Neural cell (in vitro differentiated cells): ENCODE results near the gene IL7R. TPM values are rescaled to one million over a fixed set of nuclear protein-coding genes. Genes with fewer than 3 reads are reported as not detected.
"Not testable (repeated sequence)": the region's sequence is repeated elsewhere in the genome, so short reads cannot be mapped to it uniquely, and the experiment has no call there.

Experiments used
- H2AFZ ChIP-seq: fragments of 200-600, 300-800 bp; sonication (generic), shearing (Covaris generic); 2 replicates; pipeline ENCODE4 v1.6.0; 2014; ENCODE audit warnings: low read depth, mild to moderate bottlenecking, antibody characterized with exemption, low read length, moderate library complexity
- H3F3A ChIP-seq: fragments of 200-600 bp; shearing (Covaris generic); 2 replicates; pipeline ENCODE4 v1.6.1; 2016; ENCODE audit warnings: mild to moderate bottlenecking, moderate library complexity, mixed read lengths, antibody characterized with exemption, low read length; ENCODE audit not compliant: insufficient read depth, poor library complexity, severe bottlenecking
- H3K27ac ChIP-seq: fragments of 200-600, 300-800 bp; sonication (generic), shearing (Covaris generic); 2 replicates; pipeline ENCODE4 v1.5.1; 2014; ENCODE audit warnings: mild to moderate bottlenecking, low read length, moderate library complexity
- H3K27me3 ChIP-seq: fragments of 300-800, 200-600 bp; sonication (generic), shearing (Covaris generic); 2 replicates; pipeline ENCODE4 v1.6.0; 2014; ENCODE audit warnings: mild to moderate bottlenecking, low read depth, low read length, moderate library complexity; ENCODE audit not compliant: insufficient read depth
- H3K36me3 ChIP-seq: fragments of 300-800, 200-600 bp; sonication (generic), shearing (Covaris generic); 2 replicates; pipeline ENCODE4 v1.5.1; 2014; ENCODE audit warnings: mild to moderate bottlenecking, antibody characterized with exemption, low read length, moderate library complexity; ENCODE audit not compliant: insufficient read depth
- H3K4me2 ChIP-seq: fragments of 300-800, 200-600 bp; sonication (generic), shearing (Covaris generic); 2 replicates; pipeline ENCODE4 v1.6.0; 2014; ENCODE audit warnings: mild to moderate bottlenecking, low read length
- H3K4me3 ChIP-seq: fragments of 300-800, 200-600 bp; sonication (generic), shearing (Covaris generic); 2 replicates; pipeline ENCODE4 v1.5.1; 2014; ENCODE audit warnings: mild to moderate bottlenecking, low read length, moderate library complexity
- H3K79me2 ChIP-seq: fragments of 200-600 bp; shearing (Covaris generic); replicated peaks from 2 replicates; pipeline ENCODE4 v1.6.0; 2014; ENCODE audit warnings: mild to moderate bottlenecking, low read length, moderate library complexity; ENCODE audit not compliant: insufficient read depth
- H3K9ac ChIP-seq: fragments of 300-800, 200-600 bp; sonication (generic), shearing (Covaris generic); 2 replicates; pipeline ENCODE4 v1.6.1; 2016; ENCODE audit warnings: mild to moderate bottlenecking, low read length, mixed read lengths
- H3K9me2 ChIP-seq: fragments of 200-600 bp; shearing (Covaris generic); 2 replicates; pipeline ENCODE4 v1.6.1; 2016; ENCODE audit warnings: mild to moderate bottlenecking, low read length, mixed read lengths; ENCODE audit not compliant: insufficient read depth
- H3K9me3 ChIP-seq: fragments of 200-600, 300-800 bp; sonication (generic), shearing (Covaris generic); 2 replicates; pipeline ENCODE4 v1.6.1; 2016; ENCODE audit warnings: mild to moderate bottlenecking, mixed run types, low read length, moderate library complexity, mixed read lengths
- H4K20me1 ChIP-seq: fragments of 200-600 bp; shearing (Covaris generic); 2 replicates; pipeline ENCODE4 v1.6.1; 2016; ENCODE audit warnings: mild to moderate bottlenecking, mixed run types; ENCODE audit not compliant: insufficient read depth
- EP300 ChIP-seq: fragments of 450-650 bp; conservative IDR thresholded peaks from 2 replicates; pipeline ENCODE4 v1.6.1; 2014; ENCODE audit warnings: antibody characterized with exemption, mild to moderate bottlenecking, moderate library complexity; ENCODE audit not compliant: poor library complexity, severe bottlenecking
- EZH2 ChIP-seq: fragments of 200-600, 300-800 bp; shearing (Covaris generic), sonication (generic); IDR thresholded peaks from 2 replicates; pipeline ENCODE4 v1.6.1; 2014; ENCODE audit warnings: antibody characterized with exemption, low read length, borderline replicate concordance, mild to moderate bottlenecking; ENCODE audit not compliant: insufficient read depth, poor library complexity, severe bottlenecking
- MXI1 ChIP-seq: fragments of 450-650 bp; conservative IDR thresholded peaks from 2 replicates; pipeline ENCODE4 v1.6.1; 2014; ENCODE audit warnings: antibody characterized with exemption, mild to moderate bottlenecking; ENCODE audit not compliant: poor library complexity, severe bottlenecking
- POLR2AphosphoS5 ChIP-seq: IDR thresholded peaks from 2 replicates; pipeline ENCODE4 v1.6.1; 2012
- RAD21 ChIP-seq: fragments of 450-650 bp; conservative IDR thresholded peaks from 2 replicates; pipeline ENCODE4 v1.6.1; 2014; ENCODE audit warnings: antibody characterized with exemption, mild to moderate bottlenecking, moderate library complexity
- SMC3 ChIP-seq: fragments of 450-650 bp; conservative IDR thresholded peaks from 2 replicates; pipeline ENCODE4 v1.6.1; 2014; ENCODE audit warnings: antibody characterized with exemption, mild to moderate bottlenecking, moderate library complexity; ENCODE audit not compliant: poor library complexity
- TAF1 ChIP-seq: IDR thresholded peaks from 2 replicates; pipeline ENCODE4 v1.6.1; 2012; ENCODE audit warnings: low read depth
- polyA plus RNA-seq: library from polyadenylated mRNA; depleted of rRNA; stranded (reverse); fragments of >200 nt; gene quantifications from 2 replicates; pipeline ENCODE4 v1.2.3, GENCODE V29; 2014
- TF ChIP-seq, protein P1 (sequence below): IDR thresholded peaks from 2 replicates; pipeline ENCODE4 v1.6.1; 2012; ENCODE audit warnings: borderline replicate concordance
- TF ChIP-seq, protein P2 (sequence below): fragments of 450-650 bp; IDR thresholded peaks from 2 replicates; pipeline ENCODE4 v1.5.1; 2014; ENCODE audit warnings: antibody characterized with exemption, mild to moderate bottlenecking, moderate library complexity; ENCODE audit not compliant: poor library complexity, severe bottlenecking

IL7R gene
- polyA plus RNA-seq, 1 donor from 2014 or later = not detected

DNA sequence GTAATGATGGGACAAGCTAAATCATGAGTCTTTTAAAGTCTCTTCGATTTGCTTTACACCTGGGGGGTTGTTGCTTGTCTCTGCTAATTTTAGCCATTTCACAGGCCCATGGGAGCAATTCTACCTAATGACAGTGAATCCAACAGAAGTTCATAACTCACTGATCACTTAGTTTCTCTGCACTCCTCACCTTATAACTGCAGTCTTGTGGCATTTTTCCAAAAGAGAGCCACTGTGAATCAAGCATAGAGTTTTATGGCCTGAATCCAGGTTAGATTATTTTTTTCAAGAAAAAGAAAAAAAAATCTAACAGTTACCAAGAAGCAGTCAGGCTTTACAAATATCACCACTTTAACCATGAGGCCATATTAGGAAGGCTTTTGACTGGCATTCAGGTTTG lies 1.5 kb upstream of the IL7R start:
- no peak for TF ChIP-seq EP300
- TF ChIP-seq, protein P1, sequence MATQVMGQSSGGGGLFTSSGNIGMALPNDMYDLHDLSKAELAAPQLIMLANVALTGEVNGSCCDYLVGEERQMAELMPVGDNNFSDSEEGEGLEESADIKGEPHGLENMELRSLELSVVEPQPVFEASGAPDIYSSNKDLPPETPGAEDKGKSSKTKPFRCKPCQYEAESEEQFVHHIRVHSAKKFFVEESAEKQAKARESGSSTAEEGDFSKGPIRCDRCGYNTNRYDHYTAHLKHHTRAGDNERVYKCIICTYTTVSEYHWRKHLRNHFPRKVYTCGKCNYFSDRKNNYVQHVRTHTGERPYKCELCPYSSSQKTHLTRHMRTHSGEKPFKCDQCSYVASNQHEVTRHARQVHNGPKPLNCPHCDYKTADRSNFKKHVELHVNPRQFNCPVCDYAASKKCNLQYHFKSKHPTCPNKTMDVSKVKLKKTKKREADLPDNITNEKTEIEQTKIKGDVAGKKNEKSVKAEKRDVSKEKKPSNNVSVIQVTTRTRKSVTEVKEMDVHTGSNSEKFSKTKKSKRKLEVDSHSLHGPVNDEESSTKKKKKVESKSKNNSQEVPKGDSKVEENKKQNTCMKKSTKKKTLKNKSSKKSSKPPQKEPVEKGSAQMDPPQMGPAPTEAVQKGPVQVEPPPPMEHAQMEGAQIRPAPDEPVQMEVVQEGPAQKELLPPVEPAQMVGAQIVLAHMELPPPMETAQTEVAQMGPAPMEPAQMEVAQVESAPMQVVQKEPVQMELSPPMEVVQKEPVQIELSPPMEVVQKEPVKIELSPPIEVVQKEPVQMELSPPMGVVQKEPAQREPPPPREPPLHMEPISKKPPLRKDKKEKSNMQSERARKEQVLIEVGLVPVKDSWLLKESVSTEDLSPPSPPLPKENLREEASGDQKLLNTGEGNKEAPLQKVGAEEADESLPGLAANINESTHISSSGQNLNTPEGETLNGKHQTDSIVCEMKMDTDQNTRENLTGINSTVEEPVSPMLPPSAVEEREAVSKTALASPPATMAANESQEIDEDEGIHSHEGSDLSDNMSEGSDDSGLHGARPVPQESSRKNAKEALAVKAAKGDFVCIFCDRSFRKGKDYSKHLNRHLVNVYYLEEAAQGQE = no peak
- no peaks in the 10 kb centered on the region for H3K36me3 ChIP-seq

DNA sequence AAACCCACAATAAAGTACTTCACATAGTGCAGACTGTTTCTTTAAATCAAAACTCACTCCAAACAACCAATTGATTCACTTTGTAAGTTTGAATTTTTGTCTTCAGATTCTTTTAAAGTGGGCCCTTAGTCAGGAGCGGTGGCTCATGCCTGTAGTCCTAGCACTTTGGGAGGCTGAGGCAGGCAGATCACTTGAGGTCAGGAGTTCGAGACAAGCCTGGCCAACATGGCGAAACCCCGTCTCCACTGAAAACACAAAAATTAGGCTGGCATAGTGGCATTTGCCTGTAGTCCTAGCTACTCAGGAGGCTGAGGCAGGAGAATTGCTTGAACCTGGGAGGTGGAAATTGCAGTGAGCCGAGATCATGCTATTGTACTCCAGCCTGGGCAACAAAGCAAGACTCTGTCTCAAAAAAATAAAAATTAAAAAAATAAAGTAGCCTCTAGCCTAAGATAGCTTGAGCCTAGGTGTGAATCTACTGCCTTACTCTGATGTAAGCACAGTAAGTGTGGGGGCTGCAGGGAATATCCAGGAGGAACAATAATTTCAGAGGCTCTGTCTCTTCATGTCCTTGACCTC lies 416 bp upstream of the IL7R start:
- not testable (repeated sequence) for H2AFZ ChIP-seq, H3K36me3 ChIP-seq, H3K9ac ChIP-seq, H3F3A ChIP-seq, H4K20me1 ChIP-seq, H3K4me2 ChIP-seq, H3K9me2 ChIP-seq, H3K4me3 ChIP-seq, H3K79me2 ChIP-seq, H3K27me3 ChIP-seq, H3K27ac ChIP-seq, H3K9me3 ChIP-seq

More for the DNA sequence above, 1.5 kb upstream of the IL7R start:
- Histone ChIP-seq H3K9me3 (no peaks in the 10 kb centered on the region), H2AFZ (no peak overlapping the region), H3K9ac (no peak overlapping the region), H3K4me2 (no peak overlapping the region), H3K27ac (no peak overlapping the region), H3K9me2 (no peaks in the 10 kb centered on the region), H3K4me3 (no peak overlapping the region), H3F3A (no peaks in the 10 kb centered on the region), H4K20me1 (no peaks in the 10 kb centered on the region), H3K27me3 (no peaks in the 10 kb centered on the region), H3K79me2 (no peaks in the 10 kb centered on the region)

DNA sequence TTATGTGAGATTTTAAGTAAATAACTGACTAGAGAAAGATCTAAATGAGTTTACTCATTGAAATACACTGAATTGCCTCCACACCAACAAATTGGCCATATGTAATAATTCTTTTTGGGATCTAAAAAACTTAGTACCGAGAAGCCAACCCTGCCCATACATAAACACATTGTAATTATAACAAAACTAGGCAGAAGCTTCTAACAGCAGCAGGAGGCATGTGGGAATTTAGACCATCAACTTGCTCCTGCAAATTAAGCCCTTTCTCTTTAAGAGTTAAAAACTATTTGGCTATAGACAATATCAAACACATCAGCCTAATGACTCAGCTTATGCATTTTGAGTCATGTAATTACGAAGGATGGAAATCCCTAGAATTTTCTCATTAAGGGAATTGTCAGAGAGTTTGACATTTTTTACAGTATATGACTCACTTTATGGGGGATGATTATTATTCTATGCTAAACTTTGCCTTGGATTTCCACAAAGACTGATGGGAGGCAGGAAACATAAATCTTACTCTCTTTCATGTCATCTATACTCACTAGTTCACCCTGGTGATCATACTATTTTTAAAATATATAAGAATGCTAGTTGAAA lies 1.0 kb downstream of the IL7R start:
- Histone ChIP-seq H3K79me2 (no peaks in the 10 kb centered on the region), H3K9ac (no peak overlapping the region), H3K9me2 (no peaks in the 10 kb centered on the region), H3K4me2 (no peak overlapping the region), H2AFZ (no peak overlapping the region), H4K20me1 (no peaks in the 10 kb centered on the region), H3K36me3 (no peaks in the 10 kb centered on the region), H3F3A (no peaks in the 10 kb centered on the region), H3K27ac (no peak overlapping the region), H3K4me3 (no peak overlapping the region), H3K27me3 (no peaks in the 10 kb centered on the region), H3K9me3 (no peaks in the 10 kb centered on the region)
- TF ChIP-seq RAD21 (no peak), TAF1 (no peak), MXI1 (no peak), POLR2AphosphoS5 (no peak), SMC3 (no peak), EZH2 (no peak), EP300 (no peak)
- TF ChIP-seq, protein P2, sequence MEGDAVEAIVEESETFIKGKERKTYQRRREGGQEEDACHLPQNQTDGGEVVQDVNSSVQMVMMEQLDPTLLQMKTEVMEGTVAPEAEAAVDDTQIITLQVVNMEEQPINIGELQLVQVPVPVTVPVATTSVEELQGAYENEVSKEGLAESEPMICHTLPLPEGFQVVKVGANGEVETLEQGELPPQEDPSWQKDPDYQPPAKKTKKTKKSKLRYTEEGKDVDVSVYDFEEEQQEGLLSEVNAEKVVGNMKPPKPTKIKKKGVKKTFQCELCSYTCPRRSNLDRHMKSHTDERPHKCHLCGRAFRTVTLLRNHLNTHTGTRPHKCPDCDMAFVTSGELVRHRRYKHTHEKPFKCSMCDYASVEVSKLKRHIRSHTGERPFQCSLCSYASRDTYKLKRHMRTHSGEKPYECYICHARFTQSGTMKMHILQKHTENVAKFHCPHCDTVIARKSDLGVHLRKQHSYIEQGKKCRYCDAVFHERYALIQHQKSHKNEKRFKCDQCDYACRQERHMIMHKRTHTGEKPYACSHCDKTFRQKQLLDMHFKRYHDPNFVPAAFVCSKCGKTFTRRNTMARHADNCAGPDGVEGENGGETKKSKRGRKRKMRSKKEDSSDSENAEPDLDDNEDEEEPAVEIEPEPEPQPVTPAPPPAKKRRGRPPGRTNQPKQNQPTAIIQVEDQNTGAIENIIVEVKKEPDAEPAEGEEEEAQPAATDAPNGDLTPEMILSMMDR = no peak
- TF ChIP-seq, protein P1 = no peak
